Mucosa of gallbladder (tissue), 1 donor: ENCODE results near the gene NF1. TPM values are rescaled to one million over a fixed set of nuclear protein-coding genes. Genes with fewer than 3 reads are reported as not detected.
"Not testable (repeated sequence)": the region's sequence is repeated elsewhere in the genome, so short reads cannot be mapped to it uniquely, and the experiment has no call there.

Source experiments
- DNase-seq: peaks from one replicate; pipeline ENCODE4 v3.0.0-alpha.2; 2020; ENCODE audit warnings: low spot score
- total RNA-seq: library from RNA; stranded (reverse); gene quantifications from one replicate; pipeline ENCODE4 v1.2.1, GENCODE V29; 2021
- donor health status: DM: no; HTN: no; CAD: no.

Gene NF1
- total RNA-seq, 1 donor from 2014 or later, result 50.8 TPM

DNA sequence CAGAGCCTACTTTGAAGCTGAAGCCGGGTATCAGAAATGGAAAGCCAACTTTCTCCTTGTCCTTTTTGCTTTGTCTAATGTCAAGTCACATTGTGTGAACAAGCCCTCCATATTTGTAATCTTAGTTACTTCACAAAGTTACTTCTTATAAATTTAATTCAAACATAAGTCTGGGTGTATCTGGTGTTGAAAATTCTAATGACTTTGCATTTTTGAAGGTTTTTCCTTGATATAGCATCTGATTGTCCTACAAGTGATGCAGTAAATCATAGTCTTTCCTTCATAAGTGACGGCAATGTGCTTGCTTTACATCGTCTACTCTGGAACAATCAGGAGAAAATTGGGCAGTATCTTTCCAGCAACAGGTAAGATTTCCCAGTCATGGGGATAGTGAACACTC is 165.4 kb downstream of the NF1 start:
- DNase-seq, result no peak

DNA sequence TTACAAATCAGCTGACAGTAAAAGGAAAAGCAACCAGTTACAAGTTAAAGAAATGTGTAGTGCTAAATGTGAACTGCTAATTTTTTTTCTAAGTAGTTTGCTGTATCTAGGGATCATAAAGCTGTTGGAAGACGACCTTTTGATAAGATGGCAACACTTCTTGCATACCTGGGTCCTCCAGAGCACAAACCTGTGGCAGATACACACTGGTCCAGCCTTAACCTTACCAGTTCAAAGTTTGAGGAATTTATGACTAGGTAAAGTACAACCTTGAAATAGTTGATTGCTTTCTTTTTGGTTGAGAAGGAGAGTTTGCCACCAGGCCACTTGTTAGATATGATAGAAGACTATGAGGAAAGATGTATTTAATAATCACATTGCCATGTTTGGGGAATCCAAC is 166.8 kb downstream of the NF1 start:
- DNase-seq, result no peak

- DNase-seq, result not testable (repeated sequence)
Measured at GRCh38 chr17:31262923-31263322, 168.1 kb downstream of the NF1 start.

- no peak for DNase-seq
Measured at GRCh38 chr17:31266042-31266441, 171.3 kb downstream of the NF1 start.

DNA sequence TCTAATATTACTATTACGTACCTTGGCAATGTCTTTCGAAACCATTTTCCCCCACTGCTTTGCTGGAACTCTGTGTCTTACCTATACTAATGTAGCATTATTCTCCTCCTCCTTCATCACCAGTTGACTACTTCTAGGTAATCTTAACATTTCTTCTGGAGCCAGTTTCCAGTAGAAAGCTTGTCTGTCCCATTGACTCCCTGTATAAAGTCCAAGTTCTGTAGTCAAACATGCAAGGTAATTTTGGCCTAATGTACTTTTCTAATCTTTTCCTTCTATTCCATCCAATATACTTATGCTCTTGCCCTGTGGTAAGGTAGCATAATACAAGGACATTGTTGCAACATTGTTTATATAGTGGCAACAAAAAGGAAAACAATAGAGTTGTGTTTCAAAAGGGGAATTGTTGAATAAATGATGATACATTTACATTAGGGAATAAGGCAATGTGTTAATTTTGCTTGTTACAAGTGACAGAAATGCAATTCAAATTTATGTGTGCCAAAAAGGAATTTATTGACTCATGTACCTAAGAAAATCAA is 174.3 kb downstream of the NF1 start:
- no peak for DNase-seq

- DNase-seq, result no peak
Measured at GRCh38 chr17:31269578-31269983, 174.8 kb downstream of the NF1 start.

- no peak for DNase-seq
Measured at GRCh38 chr17:31272236-31272635, 177.5 kb downstream of the NF1 start.

DNA sequence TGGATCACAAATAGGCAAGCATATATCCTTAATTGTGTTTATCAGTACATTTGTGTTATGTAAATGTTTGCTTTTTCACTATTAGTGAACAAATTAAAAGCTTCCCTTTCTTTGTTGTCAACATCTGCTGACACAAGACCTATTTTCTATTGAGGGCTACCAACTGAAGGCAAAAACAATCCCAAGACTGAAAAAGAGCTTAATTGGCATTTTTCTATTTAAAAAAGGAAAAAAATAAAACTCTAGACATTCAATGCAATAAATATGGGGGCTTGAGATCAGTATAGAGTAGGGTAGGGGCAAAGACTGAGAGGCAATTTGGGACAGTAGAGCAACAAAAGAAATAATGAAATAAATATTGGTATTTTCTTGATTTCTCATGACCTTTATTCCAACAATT is 178.0 kb downstream of the NF1 start:
- DNase-seq, result no peak

- no peak for DNase-seq
Measured at GRCh38 chr17:31273516-31273915, 178.7 kb downstream of the NF1 start.

DNA sequence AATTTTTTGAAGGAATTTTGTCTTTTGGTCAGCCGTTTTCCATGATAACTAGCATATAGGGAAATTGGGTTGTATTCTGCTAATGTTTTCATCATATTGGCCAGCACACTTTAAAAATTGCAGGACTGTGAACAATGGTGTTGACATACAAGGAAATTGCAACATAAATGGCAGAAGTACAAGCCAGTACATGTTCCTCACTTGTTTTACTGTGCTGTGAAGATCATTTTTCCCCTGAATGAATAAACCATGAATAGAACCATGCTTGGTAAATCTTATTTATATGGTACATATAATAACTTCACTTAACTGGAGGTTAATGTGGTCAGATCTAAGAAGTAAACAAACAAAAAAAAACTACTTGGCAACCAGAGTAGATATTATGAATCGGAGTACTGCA is 179.5 kb downstream of the NF1 start:
- DNase-seq, result no peak

DNA sequence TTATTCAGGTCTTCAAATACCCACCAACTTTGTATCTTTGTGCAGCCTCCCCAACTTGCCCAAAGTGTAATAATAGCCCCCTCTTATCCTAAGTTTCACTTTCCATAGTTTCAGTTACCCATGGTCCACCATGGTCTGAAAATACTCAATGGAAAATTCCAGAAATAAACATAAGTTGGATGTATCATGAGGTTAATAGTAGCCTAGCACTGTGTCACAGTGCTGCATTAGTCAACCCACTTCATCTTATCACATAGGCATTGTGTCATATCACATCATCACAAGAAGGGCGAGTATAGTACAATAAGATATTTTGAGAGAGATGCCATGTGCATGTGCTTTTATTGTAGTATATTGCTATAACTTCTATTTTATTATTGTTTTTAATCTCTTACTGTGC is 180.3 kb downstream of the NF1 start:
- no peak for DNase-seq

- no peak for DNase-seq
Measured at GRCh38 chr17:31279401-31279800, 184.6 kb downstream of the NF1 start.

- DNase-seq, result no peak
Measured at GRCh38 chr17:31281061-31281460, 186.3 kb downstream of the NF1 start.

- no peak for DNase-seq
Measured at GRCh38 chr17:31283841-31284240, 189.1 kb downstream of the NF1 start.

DNA sequence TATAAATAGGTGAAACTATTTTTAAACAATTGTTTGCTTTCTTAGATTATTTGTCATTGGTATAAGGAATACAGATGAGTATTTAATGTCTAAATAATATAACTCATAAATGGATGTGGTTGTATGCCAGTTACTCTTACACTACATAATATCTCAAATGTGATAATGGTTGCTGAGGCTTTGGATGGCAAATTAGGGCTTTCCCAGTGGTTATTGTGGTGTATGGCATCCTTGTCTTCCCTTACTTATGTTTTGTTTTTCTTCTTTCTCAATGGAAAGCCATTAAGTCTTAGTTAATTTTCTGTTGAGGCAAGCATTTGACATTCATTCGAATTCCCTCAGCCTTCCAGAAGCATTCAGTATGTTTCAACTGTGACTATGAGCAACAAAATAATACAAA is 191.8 kb downstream of the NF1 start:
- DNase-seq, result no peak

GRCh38 chr17:31287932-31288331 is 193.2 kb downstream of the NF1 start:
- not testable (repeated sequence) for DNase-seq

DNA sequence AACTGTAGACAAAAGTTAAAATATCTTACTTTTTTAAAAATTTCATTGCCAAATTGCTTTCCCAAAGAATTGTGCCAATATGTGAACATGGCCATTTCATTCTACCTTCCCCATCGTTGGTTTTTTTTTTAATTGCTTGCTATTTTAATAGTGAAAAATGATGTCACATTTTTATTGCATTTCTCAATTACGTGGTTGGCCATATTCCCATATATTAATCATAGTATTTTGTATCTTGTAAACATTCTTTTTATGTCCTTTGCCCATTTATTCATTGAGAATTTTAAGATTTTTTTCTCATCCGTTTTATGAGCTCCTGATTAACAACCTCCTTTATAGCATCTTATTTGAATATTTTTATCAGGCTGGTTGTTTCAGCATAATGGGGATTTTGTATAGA is 195.0 kb downstream of the NF1 start:
- no peak for DNase-seq

GRCh38 chr17:31291820-31292219 is 197.0 kb downstream of the NF1 start:
- no peak for DNase-seq

DNA sequence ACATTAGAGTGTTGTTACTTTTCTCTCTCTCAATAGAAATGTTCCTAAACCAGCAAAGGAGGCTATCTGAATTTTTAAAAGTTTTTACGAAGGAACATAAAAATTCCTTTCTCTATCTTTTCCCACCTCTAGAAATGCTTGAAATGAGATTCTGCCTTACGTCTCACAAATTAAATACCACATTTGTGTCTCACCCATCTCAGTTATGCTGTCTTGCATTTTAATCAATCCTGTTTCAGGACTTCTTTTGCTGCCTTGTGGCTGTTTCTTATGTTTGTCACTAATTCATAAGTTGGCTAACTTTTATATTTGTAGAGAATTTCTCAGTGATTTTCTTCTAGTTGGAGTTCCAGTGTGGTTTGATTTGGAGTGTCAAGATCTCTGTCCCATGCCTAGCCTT is 198.8 kb downstream of the NF1 start:
- DNase-seq, result no peak

DNA sequence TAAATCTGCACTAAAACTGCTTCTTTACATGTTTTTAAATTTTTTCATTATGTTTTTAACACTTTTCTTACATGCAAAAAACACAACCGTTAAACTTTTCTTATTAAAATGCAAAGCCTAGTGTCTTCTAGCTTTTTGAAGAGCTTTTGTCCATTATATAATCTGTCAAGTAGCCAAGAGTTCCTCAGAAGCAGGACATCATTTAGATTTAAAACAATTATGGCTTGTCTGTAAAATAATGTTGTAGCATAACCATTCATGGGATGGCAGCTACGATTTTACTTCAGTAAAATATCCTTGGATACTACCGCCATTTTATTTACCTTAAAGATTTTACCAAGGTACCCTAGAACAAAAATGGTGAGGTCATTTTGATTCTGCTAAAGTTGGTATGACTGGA is 199.5 kb downstream of the NF1 start:
- no peak for DNase-seq

DNA sequence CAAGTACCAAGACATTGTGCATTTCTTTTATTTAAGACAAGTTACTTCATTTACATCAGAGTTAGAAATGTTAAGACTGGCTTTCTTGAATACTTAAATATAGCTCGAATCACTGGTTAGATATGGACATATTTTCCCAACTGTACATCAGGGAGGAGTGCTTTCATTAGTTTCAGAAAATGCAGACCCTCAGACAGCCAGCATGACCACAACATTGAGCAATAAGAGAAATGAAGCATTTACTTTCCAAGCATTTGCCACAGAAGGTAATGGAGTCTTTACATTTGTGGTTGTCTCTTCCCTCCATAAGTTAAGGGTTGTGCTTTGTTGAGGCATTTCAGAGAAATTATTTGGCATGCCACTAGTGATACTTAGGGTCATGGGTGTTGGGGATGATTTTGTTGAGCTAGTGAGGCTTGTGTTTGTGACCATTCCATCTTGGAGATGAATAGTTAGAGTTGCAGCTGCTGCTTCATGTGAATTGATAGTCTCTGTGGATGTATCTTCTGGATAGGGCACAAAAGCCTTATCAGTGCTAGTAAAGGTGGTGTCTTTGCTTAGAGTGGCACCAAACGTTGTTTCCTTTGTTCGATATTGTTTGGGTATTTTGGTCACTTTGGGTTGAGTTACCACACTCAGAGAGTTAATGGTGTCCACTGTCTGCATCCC is 200.2 kb downstream of the NF1 start:
- DNase-seq, result no peak

DNA sequence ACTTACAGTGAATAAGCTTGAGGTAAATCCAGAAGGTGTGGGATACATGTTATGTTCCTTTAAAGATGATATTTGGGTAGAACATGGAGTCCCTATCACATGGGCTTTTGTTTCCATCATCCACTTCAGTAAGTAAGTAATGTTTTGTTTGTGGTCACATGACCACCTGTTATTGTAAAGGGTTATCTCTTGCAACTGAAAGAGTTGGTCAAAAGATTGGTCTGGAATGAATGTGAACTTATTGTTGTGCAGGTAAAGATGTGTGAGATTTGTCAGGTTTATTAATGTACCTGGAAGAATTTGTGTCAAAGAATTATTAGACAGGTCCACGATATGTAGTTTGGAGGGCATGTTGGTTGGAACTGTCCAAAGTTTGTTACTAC is 200.7 kb downstream of the NF1 start:
- DNase-seq, result no peak

DNA sequence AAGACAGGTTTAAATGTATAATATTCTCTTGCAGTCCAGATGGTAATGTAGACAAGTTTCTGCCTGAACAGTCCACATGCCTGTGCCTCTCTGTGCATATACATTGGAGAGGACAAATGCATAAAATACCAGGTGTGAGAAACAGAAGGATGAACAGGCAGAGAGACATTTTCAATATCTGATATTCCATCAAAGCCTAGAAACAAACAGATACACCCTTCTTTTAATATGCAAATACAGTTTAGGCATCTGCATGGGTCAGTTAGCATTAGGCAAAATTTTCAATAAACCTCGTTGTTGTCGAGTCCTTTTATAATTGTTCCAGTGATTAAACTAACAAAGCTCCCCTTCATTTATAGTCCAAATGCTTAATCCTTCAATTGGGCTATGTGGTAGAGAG is 201.4 kb downstream of the NF1 start:
- DNase-seq, result no peak

DNA sequence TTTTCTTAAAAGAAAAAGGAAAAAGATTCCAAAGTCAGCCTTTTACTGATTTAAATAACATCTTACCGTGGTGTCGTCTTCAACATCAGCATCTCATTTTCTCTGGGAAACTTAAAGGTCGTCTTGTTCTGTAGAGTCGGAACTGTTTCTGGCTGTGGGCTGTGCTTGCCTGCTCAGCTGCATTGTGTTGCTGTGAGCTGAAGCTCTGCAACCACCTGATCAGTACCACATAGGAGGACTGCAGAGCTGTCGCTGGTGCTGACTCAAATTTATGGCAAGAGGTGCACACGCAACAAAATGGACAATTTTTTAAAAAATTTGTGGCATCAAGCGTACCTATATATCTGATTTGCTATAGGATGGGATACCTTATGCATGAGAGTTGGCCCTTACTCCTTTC is 202.3 kb downstream of the NF1 start, which contains the start of gene OMG:
OMG (minus strand) TSS at position 150 of the 400 bp plus-strand sequence. CDS start 908 bp downstream, outside the sequence.
- DNase-seq, result no peak
